ENCODE measurements around the gene KNL1. TPM values are rescaled to one million over a fixed set of nuclear protein-coding genes. Genes with fewer than 3 reads are reported as not detected.
"Not testable (repeated sequence)": the region's sequence is repeated elsewhere in the genome, so short reads cannot be mapped to it uniquely, and the experiment has no call there.

KNL1 gene
- total and polyA plus RNA-seq, 2 donors (not counting 1 experiment from before 2014, with no cell fraction given): 3.9 to 5.0 TPM

DNA sequence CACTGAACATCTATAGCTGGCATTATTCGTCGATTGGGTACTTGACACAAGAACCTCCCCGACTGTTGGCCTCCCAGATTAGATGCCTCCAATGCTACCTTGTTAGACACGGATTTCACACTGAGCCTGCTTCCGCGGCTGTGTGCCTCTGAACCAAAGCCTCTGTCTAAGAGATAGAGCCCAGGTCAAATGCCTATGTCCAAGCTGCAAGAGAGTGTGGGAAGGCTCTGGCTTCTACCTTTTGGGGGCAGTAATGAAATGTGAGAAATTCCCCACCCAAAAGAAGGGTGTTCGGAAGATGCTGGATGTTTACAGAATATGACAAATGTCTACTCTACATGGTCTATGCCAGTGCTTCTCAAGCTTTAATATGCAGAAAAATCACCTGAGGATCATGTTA lies 26.9 kb upstream of the KNL1 start:
- no peak overlapping the region for H3K27ac ChIP-seq (ENCODE audit: insufficient read depth, low read length)
- H3K9me3 ChIP-seq (ENCODE audit: control insufficient read depth, insufficient read depth, low read depth, low read length): no peaks in the 10 kb centered on the region
- TF ChIP-seq EZH2 (IDR thresholded peaks at IDR 0.05; ENCODE audit: low read length, missing control alignments): no peak
- TF ChIP-seq, protein P1, sequence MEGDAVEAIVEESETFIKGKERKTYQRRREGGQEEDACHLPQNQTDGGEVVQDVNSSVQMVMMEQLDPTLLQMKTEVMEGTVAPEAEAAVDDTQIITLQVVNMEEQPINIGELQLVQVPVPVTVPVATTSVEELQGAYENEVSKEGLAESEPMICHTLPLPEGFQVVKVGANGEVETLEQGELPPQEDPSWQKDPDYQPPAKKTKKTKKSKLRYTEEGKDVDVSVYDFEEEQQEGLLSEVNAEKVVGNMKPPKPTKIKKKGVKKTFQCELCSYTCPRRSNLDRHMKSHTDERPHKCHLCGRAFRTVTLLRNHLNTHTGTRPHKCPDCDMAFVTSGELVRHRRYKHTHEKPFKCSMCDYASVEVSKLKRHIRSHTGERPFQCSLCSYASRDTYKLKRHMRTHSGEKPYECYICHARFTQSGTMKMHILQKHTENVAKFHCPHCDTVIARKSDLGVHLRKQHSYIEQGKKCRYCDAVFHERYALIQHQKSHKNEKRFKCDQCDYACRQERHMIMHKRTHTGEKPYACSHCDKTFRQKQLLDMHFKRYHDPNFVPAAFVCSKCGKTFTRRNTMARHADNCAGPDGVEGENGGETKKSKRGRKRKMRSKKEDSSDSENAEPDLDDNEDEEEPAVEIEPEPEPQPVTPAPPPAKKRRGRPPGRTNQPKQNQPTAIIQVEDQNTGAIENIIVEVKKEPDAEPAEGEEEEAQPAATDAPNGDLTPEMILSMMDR (conservative IDR thresholded peaks at IDR 0.05 in 1 of 2, IDR thresholded peaks at IDR 0.05 in 1 of 2; ENCODE audit: low read depth in 1 of 2, low read length in 2 of 2): peak in 1 of 2 donors; percentile 9
- no peaks in the 10 kb centered on the region for H3K27me3 ChIP-seq (ENCODE audit: control insufficient read depth, insufficient read depth, low read length)
- H4K20me1 ChIP-seq (ENCODE audit: control insufficient read depth, extremely low read depth, insufficient read depth, low read length): no peaks in the 10 kb centered on the region
- H3K36me3 ChIP-seq (ENCODE audit: control insufficient read depth, insufficient read depth, low read length): peaks cover 2% of the 10 kb centered on the region
- peaks cover 20% of the 10 kb centered on the region for H3K79me2 ChIP-seq (ENCODE audit: control insufficient read depth, insufficient read depth, low read length)
- no peak overlapping the region for H3K4me3 ChIP-seq (replicated peaks in 1 of 4; ENCODE audit: control extremely low read depth in 1 of 4, insufficient read depth in 1 of 4, low read depth in 3 of 4, low read length in 4 of 4)
- no peak overlapping the region for H2AFZ ChIP-seq (ENCODE audit: low read length)
- DNase-seq (ENCODE audit: low read depth in 2 of 2): no peak
- no peak overlapping the region for H3K9ac ChIP-seq (ENCODE audit: insufficient read depth, low read length)
- peaks cover 6% of the 10 kb centered on the region for H3K4me1 ChIP-seq (ENCODE audit: control insufficient read depth, extremely low read depth, insufficient read depth, low read length)
- no peak overlapping the region for H3K4me2 ChIP-seq (ENCODE audit: extremely low read depth, insufficient read depth, low read length)

GRCh38 chr15:40569129-40569953 lies 24.7 kb upstream of the KNL1 start, which contains the start of gene RPUSD2:
Gene RPUSD2 (plus strand): TSS chr15:40569299. CDS start chr15:40569338, 39 bp downstream.
- Histone ChIP-seq H3K4me1 (ENCODE audit: control insufficient read depth, extremely low read depth, insufficient read depth, low read length) (peaks cover 6% of the 10 kb centered on the region), H4K20me1 (ENCODE audit: control insufficient read depth, extremely low read depth, insufficient read depth, low read length) (no peaks in the 10 kb centered on the region), H3K4me2 (ENCODE audit: extremely low read depth, insufficient read depth, low read length) (peak within 1 kb of the TSS; percentile 97), H3K79me2 (ENCODE audit: control insufficient read depth, insufficient read depth, low read length) (peaks cover 15% of the 10 kb centered on the region), H3K9me3 (ENCODE audit: control insufficient read depth, insufficient read depth, low read depth, low read length) (no peaks in the 10 kb centered on the region), H2AFZ (ENCODE audit: low read length) (peak within 1 kb of the TSS; percentile 93), H3K9ac (ENCODE audit: insufficient read depth, low read length) (peak within 1 kb of the TSS; percentile 84), H3K27me3 (ENCODE audit: control insufficient read depth, insufficient read depth, low read length) (no peaks in the 10 kb centered on the region), H3K27ac (ENCODE audit: insufficient read depth, low read length) (peak within 1 kb of the TSS; percentile 71), H3K36me3 (ENCODE audit: control insufficient read depth, insufficient read depth, low read length) (peaks cover 8% of the 10 kb centered on the region), H3K4me3 (replicated peaks in 1 of 4; ENCODE audit: control extremely low read depth in 1 of 4, insufficient read depth in 1 of 4, low read depth in 3 of 4, low read length in 4 of 4) (peak within 1 kb of the TSS; percentile 78 to 93 (median 84))
- DNase-seq (ENCODE audit: low read depth in 2 of 2): peak; percentile 90 to 91
- no peak for TF ChIP-seq EZH2 (IDR thresholded peaks at IDR 0.05; ENCODE audit: low read length, missing control alignments)
- TF ChIP-seq, protein P1 (conservative IDR thresholded peaks at IDR 0.05 in 1 of 2, IDR thresholded peaks at IDR 0.05 in 1 of 2; ENCODE audit: low read depth in 1 of 2, low read length in 2 of 2): no peak

DNA sequence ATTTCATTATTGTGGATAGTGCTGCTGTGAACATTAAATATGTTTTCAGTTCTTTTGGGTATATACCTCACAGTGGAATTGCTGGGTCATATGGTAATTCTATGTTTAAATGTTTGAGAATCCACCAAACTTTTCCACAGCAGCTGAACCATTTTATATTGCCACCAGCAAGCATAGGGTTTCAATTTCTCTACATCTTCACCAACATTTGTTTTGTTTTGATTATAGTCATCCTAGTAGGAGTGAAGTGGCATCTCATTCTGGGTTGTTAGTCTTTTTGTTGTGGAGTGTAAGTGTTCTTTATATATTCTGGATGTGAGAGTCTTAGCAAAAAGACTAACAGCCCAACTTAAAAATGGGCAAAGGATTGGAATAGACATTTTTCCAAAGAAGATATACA lies 18.9 kb upstream of the KNL1 start:
- TF ChIP-seq EZH2 (IDR thresholded peaks at IDR 0.05; ENCODE audit: low read length, missing control alignments): no peak
- TF ChIP-seq, protein P1 (conservative IDR thresholded peaks at IDR 0.05 in 1 of 2, IDR thresholded peaks at IDR 0.05 in 1 of 2; ENCODE audit: low read depth in 1 of 2, low read length in 2 of 2): no peak
- no peak overlapping the region for H2AFZ ChIP-seq (ENCODE audit: low read length)
- no peak overlapping the region for H3K9ac ChIP-seq (ENCODE audit: insufficient read depth, low read length)
- H3K27ac ChIP-seq (ENCODE audit: insufficient read depth, low read length): no peak overlapping the region
- peaks cover 4% of the 10 kb centered on the region for H3K4me1 ChIP-seq (ENCODE audit: control insufficient read depth, extremely low read depth, insufficient read depth, low read length)
- DNase-seq (ENCODE audit: low read depth in 2 of 2): no peak
- H3K79me2 ChIP-seq (ENCODE audit: control insufficient read depth, insufficient read depth, low read length): peaks cover 6% of the 10 kb centered on the region
- no peaks in the 10 kb centered on the region for H4K20me1 ChIP-seq (ENCODE audit: control insufficient read depth, extremely low read depth, insufficient read depth, low read length)
- H3K27me3 ChIP-seq (ENCODE audit: control insufficient read depth, insufficient read depth, low read length): no peaks in the 10 kb centered on the region
- H3K36me3 ChIP-seq (ENCODE audit: control insufficient read depth, insufficient read depth, low read length): peaks cover 8% of the 10 kb centered on the region
- H3K4me2 ChIP-seq (ENCODE audit: extremely low read depth, insufficient read depth, low read length): no peak overlapping the region
- H3K9me3 ChIP-seq (ENCODE audit: control insufficient read depth, insufficient read depth, low read depth, low read length): no peaks in the 10 kb centered on the region
- H3K4me3 ChIP-seq (replicated peaks in 1 of 4; ENCODE audit: control extremely low read depth in 1 of 4, insufficient read depth in 1 of 4, low read depth in 3 of 4, low read length in 4 of 4): no peak overlapping the region

GRCh38 chr15:40576914-40577313 lies 17.1 kb upstream of the KNL1 start:
- not testable (repeated sequence) for H3K79me2 ChIP-seq (ENCODE audit: control insufficient read depth, insufficient read depth, low read length); H3K9ac ChIP-seq (ENCODE audit: insufficient read depth, low read length); H2AFZ ChIP-seq (ENCODE audit: low read length); DNase-seq (ENCODE audit: low read depth in 2 of 2); H3K4me3 ChIP-seq (replicated peaks in 1 of 4; ENCODE audit: control extremely low read depth in 1 of 4, insufficient read depth in 1 of 4, low read depth in 3 of 4, low read length in 4 of 4); H3K27ac ChIP-seq (ENCODE audit: insufficient read depth, low read length); H3K4me2 ChIP-seq (ENCODE audit: extremely low read depth, insufficient read depth, low read length); H4K20me1 ChIP-seq (ENCODE audit: control insufficient read depth, extremely low read depth, insufficient read depth, low read length); H3K4me1 ChIP-seq (ENCODE audit: control insufficient read depth, extremely low read depth, insufficient read depth, low read length); H3K9me3 ChIP-seq (ENCODE audit: control insufficient read depth, insufficient read depth, low read depth, low read length); H3K27me3 ChIP-seq (ENCODE audit: control insufficient read depth, insufficient read depth, low read length); H3K36me3 ChIP-seq (ENCODE audit: control insufficient read depth, insufficient read depth, low read length)
